Neural crest cell (in vitro differentiated cells): ENCODE measurements around the gene TASOR2. TPM values are rescaled to one million over a fixed set of nuclear protein-coding genes. Genes with fewer than 3 reads are reported as not detected.

Experiments
- DNase-seq: peaks from one replicate; pipeline ENCODE4 v3.0.0; 2021; ENCODE audit warnings: low read depth, mixed read lengths, low spot score
- H3K27ac Mint-ChIP-seq: one replicate; pipeline ENCODE4 v1.8.0; 2021; ENCODE audit warnings: mild to moderate bottlenecking, mixed read lengths; ENCODE audit not compliant: unreplicated experiment
- H3K27me3 Mint-ChIP-seq: 2 replicates; pipeline ENCODE4 v1.8.0; 2021; ENCODE audit warnings: low read depth, mild to moderate bottlenecking, mixed read lengths
- H3K36me3 Mint-ChIP-seq: 2 replicates; pipeline ENCODE4 v1.8.0; 2021; ENCODE audit warnings: low read depth, mild to moderate bottlenecking, mixed read lengths
- H3K4me1 Mint-ChIP-seq: 2 replicates; pipeline ENCODE4 v1.8.0; 2021; ENCODE audit warnings: mixed read lengths
- H3K4me3 Mint-ChIP-seq: one replicate; pipeline ENCODE4 v1.8.0; 2021; ENCODE audit warnings: mild to moderate bottlenecking, mixed read lengths
- H3K9me3 Mint-ChIP-seq: 2 replicates; pipeline ENCODE4 v1.8.0; 2021; ENCODE audit warnings: mixed read lengths
- CTCF ChIP-seq: fragments of 200-600 bp; sonication (generic); conservative IDR thresholded peaks from 2 replicates; pipeline ENCODE4 v1.5.0; 2021; ENCODE audit warnings: antibody characterized with exemption, mild to moderate bottlenecking
- total RNA-seq: library from RNA; stranded (reverse); gene quantifications from 2 replicates; pipeline ENCODE4 v1.2.1, GENCODE V29; 2021

Gene TASOR2
- total RNA-seq, 1 donor from 2014 or later = 49.1 TPM

DNA sequence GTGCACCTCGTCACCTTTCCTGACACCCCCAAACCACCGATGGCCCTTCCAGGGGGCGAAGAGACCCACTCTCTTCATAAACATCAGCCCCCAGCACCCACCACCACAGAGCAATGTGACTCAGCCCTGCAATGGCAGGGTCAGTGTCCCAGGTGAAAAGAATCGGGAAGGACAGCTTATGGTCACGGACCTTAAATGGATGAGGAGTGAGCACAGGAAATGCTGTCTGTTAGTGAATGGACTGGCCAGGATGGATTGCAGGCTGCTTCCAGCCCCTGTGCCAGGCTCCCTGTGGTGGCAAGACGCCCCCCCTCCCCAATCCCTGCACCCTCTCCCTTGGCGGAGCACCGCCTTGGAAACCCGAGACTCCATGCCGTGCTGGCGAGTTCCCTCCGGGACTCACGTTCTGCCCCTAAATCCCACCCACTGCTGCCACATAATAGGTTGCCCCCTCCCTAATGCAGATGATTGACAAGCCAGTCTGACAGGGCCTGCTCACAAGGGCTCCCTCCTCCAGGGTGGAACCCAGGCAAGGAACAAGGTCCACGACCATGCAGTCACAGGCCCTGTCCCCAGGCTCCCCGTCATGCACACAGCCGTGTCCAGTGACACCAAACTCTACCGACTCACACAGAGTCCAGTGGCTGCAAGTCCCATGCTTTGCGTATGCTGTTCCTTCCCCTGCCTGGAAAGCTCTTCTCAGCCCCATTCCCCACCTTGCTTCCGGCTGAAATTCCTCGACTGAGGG, 25.6 kb upstream of the TASOR2 start:
- no peak for TF ChIP-seq CTCF
- Mint-ChIP-seq H3K9me3 (no peaks in the 10 kb centered on the region), H3K4me3 (peak overlapping the region; percentile 38), H3K4me1 (peaks cover 45% of the 10 kb centered on the region), H3K27ac (no peak overlapping the region), H3K27me3 (no peaks in the 10 kb centered on the region), H3K36me3 (no peaks in the 10 kb centered on the region)
- DNase-seq = no peak

DNA sequence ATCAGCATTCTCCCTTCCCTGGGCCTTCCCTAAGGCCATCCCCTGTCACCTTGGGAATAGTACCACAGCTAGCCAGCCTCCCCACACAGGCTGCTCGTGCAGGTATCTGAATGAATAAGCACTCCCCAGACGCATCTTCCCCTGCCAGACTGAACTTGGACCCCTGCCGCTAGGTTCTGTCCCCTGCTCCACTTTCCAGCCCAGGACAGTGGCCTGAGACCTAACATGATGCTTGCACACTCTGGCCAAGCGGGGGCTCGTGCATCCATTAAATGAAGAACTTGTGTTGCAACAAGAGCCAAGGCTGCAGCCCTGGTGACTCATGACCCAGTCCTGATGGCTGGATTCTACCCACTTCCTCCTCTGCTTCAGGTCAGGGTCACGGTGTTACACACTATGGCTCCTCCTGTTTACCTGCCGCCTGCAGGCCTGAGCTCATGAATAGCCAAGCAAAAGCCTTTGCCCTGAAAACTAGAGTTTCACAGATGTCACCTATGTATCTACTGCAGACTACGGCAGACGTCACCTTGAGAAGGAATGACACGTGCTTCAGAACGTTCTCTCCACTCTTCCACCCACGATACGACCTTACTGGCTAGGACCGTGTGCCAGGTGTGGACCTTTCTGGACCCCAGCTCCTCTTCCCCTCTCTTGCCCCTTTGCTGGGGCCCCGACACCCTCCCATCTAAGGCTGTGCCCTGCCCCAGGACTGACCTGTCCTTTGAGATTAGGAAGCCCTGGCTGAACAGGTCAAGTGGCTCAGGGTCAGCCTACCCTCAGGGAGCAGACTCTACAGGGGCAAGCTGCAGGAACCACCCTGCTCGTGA, 24.7 kb upstream of the TASOR2 start:
- TF ChIP-seq CTCF = no peak
- Mint-ChIP-seq H3K36me3 (no peaks in the 10 kb centered on the region), H3K27me3 (no peaks in the 10 kb centered on the region), H3K27ac (no peak overlapping the region), H3K4me1 (peaks cover 50% of the 10 kb centered on the region), H3K4me3 (no peak overlapping the region), H3K9me3 (no peaks in the 10 kb centered on the region)
- DNase-seq = no peak

- Mint-ChIP-seq H3K4me1 (peaks cover 55% of the 10 kb centered on the region), H3K27ac (no peak overlapping the region), H3K36me3 (no peaks in the 10 kb centered on the region)
Measured at GRCh38 chr10:5661043-5661442, 23.6 kb upstream of the TASOR2 start.

DNA sequence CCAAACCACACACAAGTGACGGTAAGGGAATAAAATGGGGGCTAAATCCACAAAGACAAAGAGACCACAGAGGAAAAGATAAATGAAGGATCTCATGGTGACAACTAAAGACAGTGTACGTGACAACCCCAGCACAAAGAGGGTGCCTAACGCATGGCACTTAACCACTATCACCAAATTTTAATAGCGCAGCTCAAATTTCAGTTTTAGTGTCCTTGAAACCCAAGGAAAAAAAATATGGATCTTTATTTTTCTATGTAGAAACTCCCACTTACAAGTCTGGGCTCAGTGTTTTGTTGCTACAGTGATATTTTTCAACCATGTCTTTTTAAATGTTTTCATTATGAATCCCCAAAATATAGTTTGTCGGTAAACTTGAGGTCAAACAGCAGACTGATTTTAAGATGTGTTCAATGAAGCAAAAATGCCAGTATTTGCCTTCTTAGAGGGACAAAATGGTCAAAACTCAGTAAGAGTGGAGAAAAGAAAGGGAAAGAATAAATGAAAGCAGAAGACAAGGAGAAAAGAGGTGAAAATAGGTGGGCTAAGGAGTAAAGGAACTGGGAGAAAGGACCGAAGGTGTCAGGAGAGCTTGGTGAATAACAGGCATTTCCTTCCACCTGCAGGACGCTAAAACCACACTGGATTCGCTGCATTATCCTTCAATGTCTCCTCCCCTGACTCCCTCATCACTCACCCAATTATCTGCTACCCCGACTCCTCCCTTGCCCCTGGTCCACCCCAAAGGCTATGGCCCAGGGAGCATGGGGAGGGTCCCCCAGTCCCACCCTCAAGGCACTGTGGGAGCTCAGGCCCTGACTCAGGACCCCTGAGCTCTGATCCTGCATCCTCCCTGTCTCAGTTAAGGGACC, 21.7 kb upstream of the TASOR2 start:
- Mint-ChIP-seq H3K4me3 (peak overlapping the region; percentile 64), H3K9me3 (no peaks in the 10 kb centered on the region), H3K27ac (no peak overlapping the region), H3K4me1 (peaks cover 58% of the 10 kb centered on the region), H3K27me3 (peaks cover 5% of the 10 kb centered on the region), H3K36me3 (no peaks in the 10 kb centered on the region)
- no peak for DNase-seq
- no peak for TF ChIP-seq CTCF

More at GRCh38 chr10:5661043-5661442, 23.6 kb upstream of the TASOR2 start:
- Mint-ChIP-seq H3K27me3 (no peaks in the 10 kb centered on the region), H3K4me3 (no peak overlapping the region), H3K9me3 (no peaks in the 10 kb centered on the region)
- no peak for DNase-seq
- no peak for TF ChIP-seq CTCF
